Measurements from ENCODE around the gene ADGRA1. TPM values are rescaled to one million over a fixed set of nuclear protein-coding genes. Genes with fewer than 3 reads are reported as not detected.

ADGRA1 gene
- total and polyA plus RNA-seq, 2 of the 13 experiments (the other 11 are each of a cell fraction or from before 2014, with no cell fraction given): not detected

GRCh38 chr10:133123050-133123745, 35.5 kb downstream of the ADGRA1 start:
- ChIA-PET POLR2A (no interaction called here), CTCF (ENCODE audit: low intra/inter-chr PET ratio, low total read pairs) (interaction anchor here (2.5 kb wide), 1 partner anchor 182 kb away, joined by 24 read pairs; the partner anchor contains the start of gene CFAP46)
- ATAC-seq: no peak
- 24% methylated on average over 22 of the region's 39 CpGs for WGBS (ENCODE audit: low lambda C conversion rate)
- Histone ChIP-seq H3K27ac (ENCODE audit: extremely low read length, insufficient read depth, low read length) (no peak overlapping the region), H3K4me1 (ENCODE audit: insufficient read depth, low read length) (no peaks in the 10 kb centered on the region), H3K9me3 (ENCODE audit: low read length) (no peaks in the 10 kb centered on the region), H2AFZ (ENCODE audit: low read length) (no peak overlapping the region), H3K4me3 (replicated peaks in 1 of 3; ENCODE audit: insufficient read depth in 1 of 3, low read depth in 2 of 3, low read length in 3 of 3) (no peak overlapping the region), H3K36me3 (replicated peaks in 1 of 2; ENCODE audit: control insufficient read depth in 1 of 2, insufficient read depth in 2 of 2, low read length in 2 of 2) (no peaks in the 10 kb centered on the region), H3K4me2 (ENCODE audit: low read depth, low read length) (no peak overlapping the region), H3K9ac (ENCODE audit: insufficient read depth, low read depth, low read length) (no peak overlapping the region), H3K79me2 (ENCODE audit: insufficient read depth, low read length) (no peaks in the 10 kb centered on the region), H4K20me1 (ENCODE audit: insufficient read depth, low read length) (peaks cover 6% of the 10 kb centered on the region; the same call in 1 of the 2 replicates), H3K27me3 (ENCODE audit: control insufficient read depth in 1 of 2, insufficient read depth in 2 of 2, low read length in 2 of 2) (peaks cover 8 to 30% of the 10 kb centered on the region in 2 experiments; a peak in 4 of 5 replicates)
- no peak for DNase-seq (ENCODE audit: low spot score)
- in situ Hi-C loops (cut with HindIII; ENCODE audit: extremely low pct_ligation_motif_present, low pct_unique_long_range_greater_than_20kb): loop anchor here (10.0 kb wide), 1 partner anchor 178 kb away; the partner anchor contains the start of gene CFAP46
- no peak for FAIRE-seq
- no peak for TF ChIP-seq NFATC3 (CRISPR knock-in tag; IDR thresholded peaks at IDR 0.05)
- peak; percentile 75 for TF ChIP-seq MAFF (IDR thresholded peaks at IDR 0.05; ENCODE audit: low read depth, low read length)
- TF ChIP-seq MAFK (conservative IDR thresholded peaks at IDR 0.05 in 1 of 2, IDR thresholded peaks at IDR 0.05 in 1 of 2; ENCODE audit: low read length in 2 of 2): peak; percentile 78 to 90
- TF ChIP-seq AKNA (CRISPR knock-in tag; IDR thresholded peaks at IDR 0.05; ENCODE audit: borderline replicate concordance): no peak
- no peak for TF ChIP-seq ZNF740 (CRISPR knock-in tag; IDR thresholded peaks at IDR 0.05)
- no peak for TF ChIP-seq TMF1 (CRISPR knock-in tag; IDR thresholded peaks at IDR 0.05; ENCODE audit: low read depth)
- TF ChIP-seq ZSCAN21 (CRISPR knock-in tag; IDR thresholded peaks at IDR 0.05; ENCODE audit: borderline replicate concordance): no peak
- TF ChIP-seq PAF1 (CRISPR knock-in tag; IDR thresholded peaks at IDR 0.05): no peak
- intact Hi-C loops (cut with micrococcal nuclease; ENCODE audit: unreplicated experiment): loop anchor here (5.0 kb wide), 1 partner anchor 186 kb away; no protein-coding TSS in a partner anchor
- no TSS peak for BruUV-seq (replicated peaks)

All from HepG2 (cell line).